NT2/D1 (cell line): ENCODE measurements around the gene TNS3.

Experiments used
- SUZ12 ChIP-seq: IDR thresholded peaks from 2 replicates; pipeline ENCODE4 v1.6.1; 2011; ENCODE audit not compliant: insufficient read length, insufficient read depth; ENCODE audit errors: extremely low read depth
- YY1 ChIP-seq: IDR thresholded peaks from 2 replicates; pipeline ENCODE4 v1.6.1; 2011; ENCODE audit not compliant: insufficient read length, insufficient read depth
- ZNF274 ChIP-seq: IDR thresholded peaks from 2 replicates; pipeline ENCODE4 v1.6.1; 2011; ENCODE audit warnings: mild to moderate bottlenecking, low read depth, low read length

DNA sequence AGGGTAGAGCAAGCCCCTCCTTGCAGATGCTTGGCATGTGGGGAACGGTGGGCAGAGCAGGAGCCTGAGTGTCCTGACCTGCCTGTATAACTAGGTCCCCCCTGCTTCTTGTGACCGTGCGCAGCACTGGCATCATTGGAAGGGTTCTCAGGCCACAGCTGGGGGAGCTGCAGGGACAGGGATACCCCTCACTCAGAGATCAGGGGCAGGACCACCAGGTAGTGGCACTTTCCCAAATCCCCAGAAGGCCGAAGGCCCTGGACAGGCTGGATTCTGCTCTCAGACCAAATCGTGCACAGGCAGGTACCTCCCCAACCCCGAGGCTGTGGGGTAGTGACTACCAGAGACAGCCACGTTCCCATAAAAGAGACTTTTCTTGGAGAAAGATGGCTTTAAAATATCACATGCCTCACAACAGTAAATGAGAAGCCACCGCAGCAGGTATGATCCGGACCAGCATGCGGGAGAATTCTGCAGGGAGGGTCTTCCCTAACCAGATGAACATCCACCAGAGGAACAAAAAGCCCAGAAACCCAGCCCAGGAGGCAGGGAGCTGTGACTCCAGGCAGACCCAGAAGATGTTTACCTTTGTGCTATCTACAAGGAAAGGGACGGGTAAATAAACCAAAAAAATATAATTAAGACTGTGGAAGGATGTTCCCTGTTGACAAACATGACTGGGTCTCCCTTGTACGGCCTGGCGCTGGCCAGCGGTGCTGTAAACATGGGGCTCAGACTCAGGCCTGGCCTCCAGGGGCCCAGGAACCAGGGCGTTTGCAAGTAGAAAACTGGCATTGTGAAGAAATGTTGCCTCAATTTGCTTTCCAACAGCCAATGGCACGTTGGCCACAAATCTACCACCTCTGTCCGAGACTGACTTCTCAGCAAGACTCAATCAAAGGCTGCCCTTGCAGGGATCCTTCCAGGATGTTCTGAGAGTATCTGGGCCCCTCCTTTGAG lies 180.0 kb downstream of the TNS3 start:
- TF ChIP-seq SUZ12 (no peak), YY1 (no peak), ZNF274 (no peak)
